Measurements from ENCODE around the gene SUSD6.
"Not testable (repeated sequence)": the region's sequence is repeated elsewhere in the genome, so short reads cannot be mapped to it uniquely, and the experiment has no call there.

SUSD6 gene

GRCh38 chr14:69619012-69619411 is 7.6 kb downstream of the SUSD6 start:
- no peak for DNase-seq

DNA sequence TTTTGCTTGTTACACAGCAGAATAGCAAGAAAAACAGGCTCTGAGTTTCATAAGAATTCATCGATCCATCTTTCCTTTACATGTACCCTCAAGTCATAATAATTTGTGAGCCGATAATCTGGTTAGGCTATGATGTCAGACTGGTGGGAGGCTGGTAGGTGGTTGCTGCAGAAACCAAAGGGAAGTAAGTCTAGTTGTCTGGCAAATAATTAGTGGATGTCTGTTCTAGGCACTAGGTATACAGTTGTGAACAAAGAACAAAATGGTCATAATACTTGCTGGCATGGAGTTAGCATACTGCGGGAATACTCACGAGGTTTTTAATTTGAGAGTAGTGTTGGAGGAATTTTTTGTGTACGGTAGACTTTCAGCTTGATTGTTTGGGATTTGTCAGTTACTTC is 8.8 kb downstream of the SUSD6 start:
- DNase-seq = no peak

- DNase-seq = no peak
Measured at GRCh38 chr14:69620981-69621380, 9.6 kb downstream of the SUSD6 start.

DNA sequence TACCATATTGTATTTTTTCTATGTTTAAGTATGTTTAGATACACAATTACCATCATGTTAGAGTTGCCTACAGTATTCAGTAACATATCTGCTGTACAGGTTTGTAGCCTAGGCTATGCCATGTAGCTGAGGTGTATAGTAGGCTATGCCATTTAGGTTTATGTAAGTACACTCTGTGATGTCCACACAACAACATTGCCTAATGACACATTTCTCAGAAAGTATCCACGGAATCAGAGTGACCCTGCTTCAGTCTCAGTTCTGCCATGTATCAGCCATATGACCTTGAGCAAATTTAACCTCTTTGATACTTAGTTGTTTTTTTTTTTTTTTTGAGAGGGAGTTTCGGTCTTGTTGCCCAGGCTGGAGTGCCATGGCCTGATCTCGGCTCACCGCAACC is 12.7 kb downstream of the SUSD6 start:
- no peak for DNase-seq

DNA sequence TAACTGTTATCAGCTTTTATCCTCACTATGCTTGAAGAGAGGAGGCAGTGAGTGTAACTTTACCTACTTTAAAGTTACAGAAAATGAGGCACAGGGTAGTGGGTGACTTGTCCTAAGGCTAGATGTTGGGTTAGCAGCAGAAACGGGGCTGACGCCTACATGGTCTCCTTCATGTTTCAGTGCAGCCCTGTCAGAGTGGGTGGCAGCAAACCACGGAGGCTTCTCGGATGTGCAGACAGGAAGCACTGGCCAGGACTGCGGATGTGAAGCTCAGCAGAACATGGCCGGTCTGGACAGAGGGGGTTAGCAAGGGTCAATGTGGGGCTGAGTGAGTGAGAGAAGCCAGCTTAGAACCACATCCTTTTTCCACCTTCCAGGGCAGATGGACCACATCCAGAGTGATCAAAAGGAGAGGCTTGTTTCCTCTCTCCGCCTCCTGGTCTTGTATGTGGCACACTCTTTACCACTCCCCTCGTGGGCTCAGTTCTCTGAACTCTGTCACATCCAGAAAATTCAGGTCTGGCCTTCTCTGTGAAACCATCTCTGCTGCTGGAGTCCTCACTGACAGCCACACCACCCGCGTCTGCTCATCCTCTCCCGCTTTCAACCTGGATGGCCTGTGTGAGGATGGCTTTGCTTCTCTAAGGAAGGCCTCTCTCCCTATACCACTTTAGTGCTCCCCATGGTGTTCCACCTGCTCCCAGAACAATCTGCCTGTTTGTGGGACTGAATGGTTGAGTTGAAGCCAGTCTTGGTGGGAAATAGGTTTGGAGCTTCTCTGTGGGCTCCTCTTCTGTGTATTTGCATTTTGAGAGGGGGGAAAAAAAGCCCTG is 14.1 kb downstream of the SUSD6 start:
- peak in 32 of 56 donors; percentile 12 to 66 (median 34) for DNase-seq

- DNase-seq = no peak
Measured at GRCh38 chr14:69626132-69626500, 14.7 kb downstream of the SUSD6 start.

DNA sequence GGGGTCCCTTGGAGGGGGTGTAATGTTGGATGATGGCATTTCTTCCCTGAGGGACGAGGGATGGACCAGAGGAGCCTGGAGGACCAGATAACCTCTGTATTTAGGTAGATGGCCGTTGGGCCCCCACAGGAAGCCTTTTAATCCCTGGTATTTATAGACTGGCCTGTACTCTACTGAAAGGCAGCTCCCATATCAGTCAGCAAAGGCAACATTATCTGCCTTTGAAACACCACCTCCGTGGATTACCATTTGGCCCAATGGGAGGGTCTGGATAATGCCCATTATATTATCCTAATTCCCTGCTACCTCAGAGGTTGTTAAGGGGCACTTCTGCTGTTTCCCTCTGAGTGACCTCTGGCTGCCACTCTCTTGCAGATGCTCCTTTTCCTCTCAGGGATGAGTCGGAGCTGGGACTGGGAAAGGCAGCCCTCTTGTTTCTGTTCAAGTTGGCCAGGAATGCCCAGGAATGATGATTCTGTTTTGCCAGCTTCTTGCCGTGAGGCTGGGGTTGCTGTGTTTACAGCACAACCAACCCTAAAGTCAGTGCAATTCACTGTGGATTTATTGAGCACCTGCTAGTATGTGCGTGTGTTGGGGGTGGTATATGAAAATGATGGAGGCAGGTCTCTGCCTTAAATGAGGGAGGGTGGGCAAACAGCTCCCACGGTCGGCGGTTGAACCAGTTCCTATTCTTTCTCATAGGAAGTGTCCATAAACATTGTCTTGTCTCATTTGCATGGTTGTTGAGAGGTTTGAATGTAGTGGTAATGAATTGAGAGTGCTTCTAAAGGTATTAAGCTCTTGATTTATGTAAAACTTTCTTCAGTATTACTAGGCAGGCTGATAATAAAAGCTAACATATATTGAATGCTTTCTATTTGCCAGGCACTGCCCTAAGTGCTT is 18.1 kb downstream of the SUSD6 start:
- DNase-seq = no peak

DNA sequence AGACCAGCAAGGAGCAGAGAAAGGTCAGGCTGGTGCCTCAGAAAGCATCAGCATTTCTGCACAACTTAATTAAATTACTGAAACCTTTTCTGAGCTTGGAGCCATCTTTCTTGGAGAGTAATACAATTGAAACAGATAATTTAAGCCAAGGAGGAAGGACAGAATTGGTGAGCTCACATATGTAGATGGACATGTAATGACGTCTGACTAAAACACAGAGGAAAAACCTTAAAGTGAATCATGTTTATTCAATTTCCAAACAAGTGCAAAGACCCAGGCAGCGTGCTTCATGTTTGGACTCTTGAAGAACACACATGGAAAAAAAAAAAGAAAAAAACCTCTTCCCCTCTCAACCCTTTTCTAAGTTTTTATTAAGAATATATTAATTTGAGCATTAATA is 19.0 kb downstream of the SUSD6 start:
- no peak for DNase-seq

- DNase-seq = no peak
Measured at GRCh38 chr14:69631509-69631908, 20.1 kb downstream of the SUSD6 start.

DNA sequence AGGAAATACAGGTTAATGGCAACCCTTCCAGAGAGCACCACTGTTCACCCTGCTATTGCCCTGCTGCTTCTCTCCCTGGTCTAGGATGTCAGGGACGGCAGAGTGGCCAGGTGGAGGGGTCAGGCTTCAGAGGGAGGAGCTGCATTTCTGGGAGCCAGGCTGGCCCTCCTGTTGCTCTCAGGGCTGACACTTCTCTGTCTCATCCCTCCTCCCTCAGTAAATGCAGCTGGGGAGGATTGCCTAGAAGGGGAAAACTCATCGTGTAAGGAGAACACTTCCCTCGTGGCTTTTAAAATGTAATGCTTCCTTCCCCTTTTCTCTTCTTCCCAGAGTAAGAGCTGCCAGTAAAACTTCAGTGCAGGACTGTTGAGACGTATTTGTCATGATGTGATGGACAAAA is 20.8 kb downstream of the SUSD6 start:
- DNase-seq = peak in 1 of 56 donors; percentile 24

- DNase-seq = no peak
Measured at GRCh38 chr14:69632593-69633151, 21.3 kb downstream of the SUSD6 start.

DNA sequence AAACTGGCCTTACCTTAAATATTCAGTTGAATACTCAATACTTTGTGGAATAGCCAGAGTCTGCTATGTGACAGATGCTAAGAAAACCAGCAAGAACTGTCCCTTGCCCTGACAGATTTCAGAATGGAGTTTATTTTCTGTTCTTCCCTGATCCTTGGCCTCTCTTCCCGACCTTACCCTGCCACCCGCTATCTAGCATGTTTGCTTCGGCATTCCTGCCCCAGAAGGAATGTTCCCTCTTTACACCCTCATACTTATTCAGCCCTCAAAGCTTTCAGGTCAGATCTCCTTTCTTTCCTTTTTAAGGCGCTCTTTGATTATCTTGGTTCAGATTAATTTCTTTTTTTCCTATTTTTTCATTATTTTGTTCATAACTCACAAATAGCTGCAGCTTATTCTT is 21.8 kb downstream of the SUSD6 start:
- DNase-seq = no peak

GRCh38 chr14:69635981-69636639 is 24.7 kb downstream of the SUSD6 start:
- peak in 4 of 56 donors; percentile 10 to 31 (median 18) for DNase-seq

DNA sequence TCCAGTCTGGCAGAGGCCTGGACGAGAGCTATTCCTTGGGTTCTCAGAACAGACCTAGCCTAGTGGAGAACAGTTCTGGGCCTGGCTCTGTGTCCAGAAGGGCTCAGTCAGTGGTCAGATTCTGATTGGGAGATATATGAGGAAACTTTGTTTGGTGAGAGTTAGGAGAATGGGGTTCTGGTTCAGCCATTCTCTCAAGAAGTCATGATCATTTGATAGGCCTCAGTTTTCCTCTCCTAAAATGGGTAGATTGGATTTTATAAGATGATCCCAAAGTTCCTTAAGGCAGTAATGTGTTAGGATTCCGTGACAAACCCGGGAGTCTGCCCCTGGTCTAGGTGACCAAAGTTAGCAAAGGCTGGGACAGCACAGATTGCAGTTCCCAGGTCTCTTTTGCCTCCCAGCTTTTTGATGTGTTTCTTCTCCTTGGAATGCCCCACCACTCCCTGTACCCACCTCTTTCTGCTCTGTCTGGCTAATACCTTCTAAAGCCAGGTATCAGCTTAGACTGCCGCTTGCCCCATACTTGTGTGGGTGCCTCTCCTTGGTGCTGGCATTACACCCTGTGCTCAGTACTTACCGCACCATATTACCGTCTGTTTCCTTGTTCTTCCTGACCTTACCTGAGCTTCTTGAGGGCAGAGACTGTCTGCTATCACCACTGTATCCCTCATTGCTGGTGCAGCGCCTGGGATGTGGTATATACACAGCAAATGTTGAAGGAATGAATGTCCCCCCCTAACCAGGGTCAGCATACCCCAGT is 25.5 kb downstream of the SUSD6 start:
- no peak for DNase-seq

DNA sequence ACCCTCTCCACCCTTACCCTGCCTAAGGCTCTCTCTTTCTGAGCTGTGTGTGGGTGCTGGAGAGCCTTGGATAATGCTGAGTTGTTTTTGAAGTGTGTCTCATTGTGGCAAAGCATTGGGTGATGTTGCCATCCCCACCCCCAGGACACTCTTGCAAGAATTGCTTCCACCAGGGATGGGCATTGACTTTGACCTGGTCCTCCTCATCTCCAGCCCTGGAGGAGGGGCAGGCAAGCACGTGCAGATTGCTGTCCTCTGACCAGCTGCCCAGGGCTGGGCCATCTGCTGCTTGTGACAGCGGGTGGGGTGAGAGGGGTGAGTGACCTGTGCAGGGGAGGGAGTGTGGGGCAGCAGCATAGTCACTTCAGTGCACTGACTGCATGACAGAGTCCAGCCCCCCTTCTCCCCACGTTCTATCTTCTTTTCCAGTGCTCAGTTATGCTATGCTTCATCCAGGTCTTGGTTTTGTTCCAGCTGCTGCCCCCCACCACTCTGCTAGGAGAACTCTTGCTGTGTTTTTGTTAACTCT is 26.2 kb downstream of the SUSD6 start:
- DNase-seq = peak in 6 of 56 donors; percentile 3 to 31 (median 11)

- no peak for DNase-seq
Measured at GRCh38 chr14:69640931-69641330, 29.5 kb downstream of the SUSD6 start.

- DNase-seq = not testable (repeated sequence)
Measured at GRCh38 chr14:69642212-69642793, 30.9 kb downstream of the SUSD6 start.

- DNase-seq = peak in 6 of 56 donors; percentile 5 to 41 (median 18)
Measured at GRCh38 chr14:69643430-69644200, 32.2 kb downstream of the SUSD6 start.

DNA sequence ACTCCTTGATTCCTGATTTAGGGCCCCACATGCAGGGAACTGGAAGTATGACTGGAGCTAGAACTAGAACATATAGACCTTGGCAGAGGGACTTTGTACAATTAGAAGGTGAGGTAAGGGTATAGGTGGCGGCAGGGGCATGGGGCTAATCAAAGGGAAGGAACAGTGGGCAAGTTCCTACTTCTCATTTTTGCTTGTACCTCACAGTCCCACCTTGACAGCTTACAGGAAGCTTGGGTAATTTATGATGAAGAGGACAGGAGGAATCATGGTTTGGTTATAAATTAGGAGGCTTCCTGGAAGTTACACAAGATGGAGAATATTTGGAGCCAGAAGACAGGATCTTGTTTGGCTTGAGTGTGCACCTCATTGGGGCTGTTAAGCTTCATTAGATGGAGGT is 33.4 kb downstream of the SUSD6 start:
- DNase-seq = no peak

Data from amygdala (tissue), 56 donors.